Glomerular visceral epithelial cell (primary cell): ENCODE results near the gene NFATC2.
"Not testable (repeated sequence)": the region's sequence is repeated elsewhere in the genome, so short reads cannot be mapped to it uniquely, and the experiment has no call there.

Experiments
- DNase-seq: peaks from one replicate; pipeline ENCODE4 v3.0.0-alpha.2; 2016; ENCODE audit errors: extremely low spot score

The NFATC2 gene

DNA sequence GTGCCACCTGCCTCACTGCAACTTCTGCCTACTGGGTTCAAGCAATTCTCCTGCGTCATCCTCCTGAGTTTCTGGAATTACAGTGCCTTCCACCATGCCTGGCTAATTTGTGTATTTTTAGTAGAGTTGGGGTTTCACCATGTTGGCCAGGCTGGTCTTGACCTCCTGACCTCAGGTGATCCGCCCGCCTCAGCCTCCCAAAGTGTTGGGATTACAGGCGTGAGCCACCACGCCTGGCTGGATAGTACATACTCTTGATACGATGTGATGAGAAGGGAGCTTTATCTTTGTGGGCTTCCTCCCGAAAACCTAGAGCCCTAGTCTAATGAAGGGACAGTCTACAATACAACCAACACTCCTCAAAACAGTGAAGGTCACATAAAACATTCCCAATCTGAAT lies 2.4 kb downstream of the NFATC2 start:
- not testable (repeated sequence) for DNase-seq

- DNase-seq: no peak
Measured at GRCh38 chr20:51536116-51537069, 6.1 kb downstream of the NFATC2 start.

GRCh38 chr20:51535674-51536073 lies 6.8 kb downstream of the NFATC2 start:
- DNase-seq: no peak

DNA sequence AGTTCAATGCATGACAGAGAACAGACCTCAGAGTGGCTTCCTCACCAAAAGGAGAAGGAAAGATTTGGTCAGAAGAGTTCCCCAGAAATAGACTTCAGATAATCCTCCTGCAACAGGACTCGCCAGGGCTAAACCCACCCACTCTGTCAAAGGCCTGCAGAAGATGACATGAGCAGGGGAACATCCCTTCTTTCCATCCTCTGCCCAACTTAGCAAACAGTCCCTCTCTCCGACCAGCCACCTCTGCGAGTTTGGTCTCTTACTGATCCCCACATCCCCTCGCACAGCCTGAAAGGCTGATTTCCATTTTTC lies 7.5 kb downstream of the NFATC2 start:
- no peak for DNase-seq

DNA sequence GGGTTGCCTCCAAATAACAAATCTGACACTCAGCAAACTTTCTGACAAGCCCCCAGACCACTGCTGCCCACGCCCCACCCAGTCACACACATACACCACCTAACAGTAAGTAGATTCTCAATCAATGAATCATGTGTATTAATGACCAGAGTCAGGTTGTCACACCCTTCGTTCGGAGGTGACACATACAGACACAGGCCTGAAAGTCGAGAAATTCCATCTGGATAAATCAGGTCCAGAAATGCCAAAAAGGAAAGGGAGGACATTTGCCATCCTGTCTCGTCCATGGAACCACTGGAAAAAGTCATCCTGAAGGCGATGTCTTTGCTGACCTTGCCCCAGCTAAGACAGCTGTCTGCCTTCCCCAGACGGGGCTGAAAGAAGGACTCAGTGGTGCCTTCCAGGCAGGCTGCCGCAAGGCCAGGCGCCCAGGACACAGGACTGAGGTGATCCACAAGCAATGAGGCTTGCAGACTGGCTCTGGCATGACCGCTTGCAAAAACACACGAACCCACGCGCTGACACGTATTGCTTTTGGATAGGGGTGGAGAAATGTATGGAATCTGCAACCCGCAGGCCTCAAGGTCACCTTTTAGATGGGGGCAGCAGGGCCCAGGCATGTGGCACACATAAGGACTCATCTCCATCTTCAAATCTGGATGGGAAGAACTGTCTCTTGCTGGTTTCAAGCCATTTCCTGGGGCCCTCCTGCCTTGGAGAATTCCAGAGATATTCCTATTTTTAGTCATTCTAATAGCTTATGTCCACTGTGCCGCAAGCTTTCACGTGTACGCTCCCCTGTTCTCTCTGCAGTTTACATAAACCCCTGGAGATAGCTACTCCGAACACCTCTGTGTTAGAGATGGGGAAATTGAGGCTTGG lies 9.0 kb downstream of the NFATC2 start:
- DNase-seq: peak; percentile 55

DNA sequence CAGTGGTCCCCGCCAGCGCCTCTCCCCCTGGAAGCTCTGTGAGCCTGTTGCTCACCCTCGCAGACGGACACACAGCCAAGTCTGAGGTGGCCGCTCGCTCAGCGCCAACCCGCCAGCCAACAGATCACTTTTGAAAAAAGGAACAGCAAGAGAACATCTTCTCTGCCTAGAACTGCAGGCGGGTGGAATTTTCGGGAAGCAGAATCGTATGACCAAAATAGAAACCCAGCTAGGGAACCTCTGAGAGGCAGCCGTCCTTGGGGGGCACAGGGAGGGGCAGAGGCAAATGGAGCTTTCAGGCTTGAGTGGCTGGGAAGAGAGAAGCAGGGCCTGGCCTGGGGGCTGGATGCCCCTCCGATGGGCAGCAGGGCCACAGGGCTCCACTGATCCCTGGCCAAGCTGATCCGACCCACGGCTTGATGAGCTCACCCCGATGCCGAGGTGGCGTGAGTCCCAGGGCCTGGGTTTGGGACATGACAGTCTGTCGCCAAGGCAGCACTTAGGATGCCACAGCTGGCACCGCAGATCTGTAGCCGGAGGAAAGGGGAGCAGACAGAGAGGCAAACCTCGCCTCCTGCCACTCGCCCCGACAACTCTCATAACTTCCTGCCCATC lies 9.8 kb downstream of the NFATC2 start:
- peak; percentile 26 for DNase-seq

- no peak for DNase-seq
Measured at GRCh38 chr20:51531712-51532456, 10.6 kb downstream of the NFATC2 start.

DNA sequence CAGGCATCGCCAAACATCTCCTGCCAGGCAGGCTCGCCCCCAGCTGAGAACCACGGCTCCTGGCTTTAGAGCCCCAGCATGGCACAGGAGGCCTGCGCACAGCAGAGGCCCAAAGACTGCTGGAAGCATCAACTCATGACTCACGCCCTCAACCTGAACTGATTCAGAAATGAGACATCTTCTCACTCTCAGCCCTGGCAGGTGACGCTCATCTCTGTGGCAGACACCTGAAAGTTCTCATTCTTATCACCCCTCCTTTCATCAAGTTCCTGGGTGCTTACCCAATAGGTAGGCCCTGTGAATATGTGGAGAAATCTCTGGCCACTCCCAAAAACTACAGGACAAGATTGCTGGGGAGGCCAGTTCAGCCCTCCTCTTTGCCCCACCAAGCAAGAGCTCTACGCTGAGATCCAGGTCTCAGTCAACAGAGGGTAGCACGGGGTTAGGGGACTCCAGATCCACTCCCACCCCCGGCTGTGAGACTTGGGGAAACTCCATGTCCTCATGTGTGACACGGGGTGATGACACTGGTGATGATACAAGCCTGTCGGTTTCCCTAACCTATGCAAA lies 11.3 kb downstream of the NFATC2 start:
- DNase-seq: peak; percentile 85

GRCh38 chr20:51529758-51530157 lies 12.8 kb downstream of the NFATC2 start:
- DNase-seq: no peak

- no peak for DNase-seq
Measured at GRCh38 chr20:51529081-51529681, 13.3 kb downstream of the NFATC2 start.

DNA sequence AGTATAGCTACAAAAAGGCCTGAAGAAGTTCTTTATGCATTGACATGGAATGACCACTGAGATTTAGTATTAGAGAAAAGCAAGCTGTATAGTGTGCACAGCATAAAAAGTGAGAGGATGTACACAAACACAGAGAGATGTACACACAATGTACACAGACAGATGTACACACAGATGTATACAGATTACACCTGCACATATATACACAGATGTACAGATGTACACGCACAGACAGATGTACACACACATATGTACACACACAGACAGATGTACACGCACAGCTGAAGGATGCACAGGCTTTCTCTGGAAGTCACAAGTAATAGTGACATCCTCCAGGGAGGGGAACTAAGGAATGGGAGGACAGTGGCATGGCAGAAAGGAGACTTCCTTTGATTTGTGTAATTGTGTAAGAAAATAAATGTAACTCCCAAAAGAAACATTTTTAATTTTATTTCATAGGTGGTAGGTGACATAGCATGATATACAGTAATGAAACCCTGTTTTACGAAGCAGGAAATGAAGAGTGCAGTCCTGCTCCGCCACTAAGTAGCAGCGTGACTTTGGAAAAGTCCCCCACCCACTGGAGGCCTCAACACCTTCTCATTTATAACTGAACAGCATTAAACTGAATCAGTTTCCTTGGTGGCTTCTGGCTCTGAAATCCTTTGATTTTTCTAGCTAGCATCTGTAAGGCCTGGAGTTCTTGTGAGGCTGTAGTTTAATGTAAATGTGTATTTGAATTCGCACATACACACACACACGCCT lies 14.1 kb downstream of the NFATC2 start:
- DNase-seq: no peak

GRCh38 chr20:51526754-51527153 lies 15.8 kb downstream of the NFATC2 start:
- no peak for DNase-seq

DNA sequence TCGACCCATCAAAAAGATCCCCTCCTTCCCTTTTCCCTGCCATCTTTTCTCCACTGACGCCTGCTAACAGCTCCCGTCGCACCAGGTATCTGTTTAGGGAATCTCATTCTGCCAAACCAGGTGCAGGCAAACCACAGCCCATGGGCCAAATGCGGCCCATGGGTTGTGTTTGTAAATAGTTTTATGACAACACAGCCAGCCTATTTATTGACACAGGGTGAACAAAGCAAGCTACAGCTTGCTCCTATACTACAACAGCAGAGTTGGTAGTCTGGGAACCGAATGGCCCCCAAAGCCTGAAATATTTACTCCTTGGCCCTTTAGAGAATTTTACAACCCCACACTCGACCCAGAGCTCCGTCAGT lies 16.4 kb downstream of the NFATC2 start:
- DNase-seq: no peak

DNA sequence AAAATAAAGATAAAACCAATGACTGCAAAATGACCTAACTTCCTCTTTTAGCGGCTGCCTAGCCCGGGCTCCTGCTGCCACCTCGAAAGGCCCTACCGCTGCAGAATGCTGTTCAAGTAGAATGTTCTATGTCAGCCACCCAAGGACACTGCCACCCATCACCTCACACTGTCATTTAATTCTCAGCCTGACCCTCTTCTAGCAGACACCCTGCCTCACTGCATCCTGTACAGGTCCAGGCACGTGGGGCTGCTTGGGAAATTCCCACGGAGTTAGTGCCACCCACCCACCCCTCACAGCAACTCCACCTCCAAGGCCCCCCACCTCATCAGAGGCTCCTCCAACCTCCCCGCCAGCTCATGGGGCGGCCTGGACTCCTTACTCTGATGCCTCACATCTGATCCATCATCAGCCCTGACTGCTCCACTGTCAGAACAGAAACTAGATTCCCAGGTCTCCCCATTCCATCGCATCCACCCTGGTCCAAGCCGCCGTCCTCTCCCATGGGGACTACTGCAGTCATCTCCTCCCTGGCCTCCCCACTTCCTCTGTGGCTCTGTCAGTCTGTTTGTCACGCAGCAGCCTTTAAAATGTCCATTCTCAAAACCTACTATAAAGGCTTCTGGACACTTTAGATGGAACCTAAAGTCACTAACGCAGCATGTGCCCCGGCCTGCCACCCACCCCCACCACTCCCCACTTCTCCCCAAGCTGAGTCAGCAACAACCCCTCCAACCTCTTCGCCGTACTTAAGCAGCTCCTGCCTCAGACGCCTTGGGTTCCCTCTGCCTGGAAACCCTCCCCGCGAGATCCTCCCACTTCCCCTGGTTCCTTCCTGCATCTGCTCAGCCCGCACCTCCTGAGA lies 17.0 kb downstream of the NFATC2 start:
- DNase-seq: no peak

DNA sequence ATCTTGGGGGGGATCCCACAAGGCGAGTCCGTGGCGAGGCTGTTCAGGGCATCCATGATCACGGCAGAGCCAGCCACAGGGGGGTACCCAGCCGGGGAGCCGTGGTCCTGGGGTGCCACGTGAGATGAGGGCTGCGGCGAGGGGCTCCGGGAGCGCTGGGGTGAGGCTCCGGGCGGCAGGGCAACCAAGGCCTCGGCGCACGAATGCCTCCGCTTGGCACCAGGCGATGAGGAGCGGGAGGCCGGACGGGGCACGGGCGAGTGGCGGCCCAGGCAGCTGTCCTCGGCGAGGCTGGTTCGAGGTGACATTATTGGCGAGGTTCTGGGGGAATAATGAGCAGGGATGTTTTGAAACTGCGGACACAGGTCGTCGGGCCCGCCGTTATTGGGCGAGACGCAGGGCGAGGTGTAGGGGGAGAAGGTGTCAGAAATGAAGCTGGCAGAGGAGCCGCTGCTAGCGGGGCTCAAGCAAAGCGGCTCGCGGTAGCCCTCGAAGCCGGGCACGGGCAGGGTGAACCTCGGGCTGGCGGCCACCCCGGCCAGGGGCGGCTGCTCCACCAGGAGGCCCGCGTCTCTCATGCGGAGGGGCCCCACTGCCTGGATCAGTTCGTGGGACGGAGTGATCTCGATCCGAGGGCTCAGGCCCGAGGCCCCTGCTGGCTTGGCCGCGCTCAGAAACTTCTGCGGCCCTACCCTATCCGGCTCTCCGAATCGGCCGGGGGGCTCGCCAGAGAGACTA lies 19.1 kb downstream of the NFATC2 start:
- DNase-seq: no peak

DNA sequence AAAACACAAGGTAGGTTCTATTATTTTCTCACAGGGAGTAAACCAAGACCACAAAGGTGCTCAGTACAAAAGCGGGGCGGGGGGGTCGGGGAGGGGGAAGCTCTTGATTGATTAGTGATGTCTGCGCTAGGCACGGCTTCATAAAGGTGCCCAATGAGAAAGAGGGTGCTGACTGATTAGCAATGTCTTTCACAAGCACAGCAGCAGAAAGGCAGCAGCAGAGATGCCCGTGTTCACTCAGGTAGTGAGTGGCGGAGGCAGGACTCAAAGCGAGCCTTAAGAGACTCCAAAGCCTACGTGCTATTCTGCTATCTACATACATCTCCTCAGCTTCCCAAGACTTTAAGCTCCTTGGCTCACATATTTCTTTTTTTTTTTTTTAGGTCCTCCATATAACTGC lies 20.3 kb downstream of the NFATC2 start:
- DNase-seq: no peak

DNA sequence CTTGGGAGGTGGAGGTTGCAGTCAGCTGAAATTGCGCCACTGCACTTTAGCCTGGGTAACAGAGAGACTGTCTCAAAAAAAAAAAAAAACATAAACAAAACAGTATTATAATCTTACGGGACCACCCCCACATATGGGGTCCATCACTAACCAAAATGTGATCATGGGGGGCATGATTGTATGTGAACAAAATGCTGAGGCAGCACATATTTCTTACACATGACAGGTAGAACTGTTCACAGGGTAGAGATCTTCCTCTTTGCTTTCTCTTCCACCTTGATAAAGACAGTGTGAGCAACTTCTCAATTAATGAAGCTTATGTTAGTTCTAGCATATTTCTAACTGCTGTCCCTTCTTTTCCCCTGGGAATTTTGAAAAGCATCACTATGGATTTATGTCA lies 24.7 kb downstream of the NFATC2 start:
- no peak for DNase-seq

DNA sequence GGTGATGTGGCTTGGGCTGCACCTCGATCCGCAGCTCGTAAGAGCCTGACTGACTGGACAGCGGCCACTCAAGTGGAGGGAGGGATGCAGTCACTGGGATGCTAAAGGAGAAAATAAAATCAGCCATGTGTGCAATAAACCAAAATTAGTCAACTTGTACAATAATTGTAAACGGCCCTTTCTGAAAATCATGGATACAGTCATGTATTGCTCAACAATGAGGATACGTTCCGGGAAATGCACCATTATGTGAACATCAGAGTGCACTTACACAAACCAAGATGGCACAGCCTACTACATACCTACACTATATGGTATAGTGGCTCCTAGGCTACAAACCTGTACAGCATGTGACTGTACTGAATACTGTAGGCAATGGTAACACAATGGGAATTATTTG lies 25.7 kb downstream of the NFATC2 start:
- DNase-seq: no peak

DNA sequence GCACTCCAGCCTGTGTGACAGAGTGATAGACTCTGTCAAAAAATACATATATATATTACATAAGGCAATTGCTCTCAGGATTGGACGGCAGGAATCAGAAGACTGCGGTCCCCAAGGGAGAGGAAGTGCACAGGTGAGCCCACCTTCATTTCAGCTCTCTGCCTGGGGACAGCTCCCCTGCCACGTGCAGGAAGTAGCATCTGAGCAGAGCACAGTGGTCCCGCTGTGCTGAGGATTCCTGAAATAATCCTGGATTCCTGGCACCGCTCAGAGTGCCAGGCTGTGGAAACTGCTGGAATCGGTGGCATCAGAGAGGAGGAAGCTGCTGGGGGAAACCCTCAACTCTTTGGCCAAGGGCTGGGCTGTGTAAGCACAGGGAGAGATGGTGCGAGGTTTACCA lies 27.7 kb downstream of the NFATC2 start:
- no peak for DNase-seq
